Retina (tissue), 1 donor: ENCODE data around the gene EDEM1.
"Not testable (repeated sequence)": the region's sequence is repeated elsewhere in the genome, so short reads cannot be mapped to it uniquely, and the experiment has no call there.

Experiments used
- DNase-seq: peaks from one replicate; pipeline ENCODE4 v3.0.0-alpha.2; 2016

EDEM1 gene

GRCh38 chr3:5238545-5238944 lies 51.0 kb downstream of the EDEM1 start:
- DNase-seq: no peak

DNA sequence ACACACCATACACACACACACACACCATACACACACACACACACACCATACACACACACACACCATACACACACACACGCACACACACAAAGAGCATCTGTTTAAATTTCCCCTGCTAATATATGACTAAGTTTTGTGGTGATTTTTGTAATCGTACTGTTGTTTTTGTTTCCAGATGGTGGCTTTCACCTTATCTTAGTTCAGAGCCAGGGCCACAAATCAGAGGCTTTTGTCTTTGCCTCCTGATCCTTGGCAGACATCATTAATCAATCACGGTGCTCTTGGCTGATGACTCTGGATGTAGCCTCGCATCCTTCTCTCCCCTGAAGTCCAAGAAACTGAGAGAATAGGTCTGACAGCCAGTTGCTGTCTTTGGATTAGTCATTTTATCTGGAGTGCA lies 52.1 kb downstream of the EDEM1 start:
- no peak for DNase-seq

DNA sequence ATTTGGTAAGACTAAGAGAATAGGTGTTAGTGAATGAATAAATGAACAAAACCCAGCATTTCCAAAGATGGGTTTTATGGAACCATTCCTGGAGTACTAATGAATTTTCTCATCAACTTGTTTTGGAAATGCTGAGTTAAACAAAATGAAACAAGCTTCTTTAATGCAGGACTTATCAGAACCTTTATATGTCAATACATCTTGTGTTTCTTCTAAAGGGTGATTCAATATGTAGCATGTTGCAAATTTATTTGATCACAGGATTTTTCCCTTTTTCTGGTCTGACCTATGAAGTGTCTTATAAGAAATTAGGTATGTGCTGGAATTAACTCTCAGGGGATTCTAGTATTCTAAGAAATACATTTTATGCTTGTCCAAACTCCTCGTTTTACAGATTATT lies 53.2 kb downstream of the EDEM1 start:
- no peak for DNase-seq

DNA sequence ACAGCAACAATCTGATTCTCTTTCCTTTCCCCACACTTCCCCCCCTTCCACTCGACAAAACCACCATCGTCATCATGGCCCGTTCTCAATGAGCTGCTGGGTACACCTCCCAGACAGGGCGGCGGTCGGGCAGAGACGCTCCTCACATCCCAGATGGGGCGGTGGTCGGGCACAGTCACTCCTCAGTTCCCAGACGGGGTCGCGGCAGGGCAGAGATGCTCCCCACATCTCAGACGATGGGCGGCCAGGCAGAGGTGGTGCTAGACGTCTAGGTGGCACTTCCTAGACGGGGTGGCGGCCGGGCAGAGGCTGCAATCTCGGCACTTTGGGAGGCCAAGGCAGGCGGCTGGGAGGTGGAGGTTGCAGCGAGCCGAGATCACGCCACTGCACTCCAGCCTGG lies 55.3 kb downstream of the EDEM1 start:
- not testable (repeated sequence) for DNase-seq

DNA sequence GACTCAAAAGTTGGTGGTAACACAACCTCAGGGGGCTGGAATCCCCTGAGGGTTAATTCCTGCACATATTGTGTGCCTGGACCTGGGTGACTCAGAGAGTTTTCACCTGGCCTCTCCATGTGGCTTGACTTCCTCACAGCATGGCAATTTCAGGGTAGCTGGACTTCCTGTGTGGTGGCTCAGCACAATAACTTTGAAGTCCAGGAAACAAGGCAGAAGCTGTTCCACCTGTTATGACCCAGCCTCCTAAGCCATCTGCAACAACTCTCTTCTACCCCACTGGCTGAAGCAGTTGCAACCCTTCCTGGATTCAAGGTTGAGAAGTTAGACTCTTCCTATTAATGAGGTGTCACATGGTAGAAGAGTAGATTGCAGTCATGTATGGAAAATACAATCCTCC lies 58.4 kb downstream of the EDEM1 start:
- no peak for DNase-seq

- no peak for DNase-seq
Measured at GRCh38 chr3:5248822-5249221, 61.3 kb downstream of the EDEM1 start.

- DNase-seq: peak; percentile 58
Measured at GRCh38 chr3:5250467-5251195, 63.1 kb downstream of the EDEM1 start.

- no peak for DNase-seq
Measured at GRCh38 chr3:5251196-5251583, 63.7 kb downstream of the EDEM1 start.

DNA sequence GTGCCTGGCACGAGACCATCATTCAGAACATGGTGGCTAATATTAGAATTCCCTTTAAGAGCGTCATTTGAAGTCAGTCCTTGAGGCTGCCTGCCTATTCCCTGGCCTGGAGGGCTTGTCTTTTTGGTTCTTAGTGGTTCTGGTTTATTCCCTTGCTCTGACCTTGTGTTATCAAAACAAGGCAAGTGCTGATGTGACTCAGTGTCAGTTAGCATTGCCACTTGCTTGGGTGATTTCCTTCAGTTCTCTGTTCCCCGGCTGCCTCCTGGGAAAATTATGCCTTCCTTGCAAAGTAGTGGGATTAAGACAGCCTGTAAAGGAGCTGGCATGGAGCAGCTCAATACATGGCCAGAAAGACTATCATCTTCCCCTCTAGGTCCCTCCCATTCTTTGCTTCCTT lies 64.6 kb downstream of the EDEM1 start:
- DNase-seq: peak; percentile 65

GRCh38 chr3:5254281-5255048 lies 67.0 kb downstream of the EDEM1 start:
- DNase-seq: no peak

DNA sequence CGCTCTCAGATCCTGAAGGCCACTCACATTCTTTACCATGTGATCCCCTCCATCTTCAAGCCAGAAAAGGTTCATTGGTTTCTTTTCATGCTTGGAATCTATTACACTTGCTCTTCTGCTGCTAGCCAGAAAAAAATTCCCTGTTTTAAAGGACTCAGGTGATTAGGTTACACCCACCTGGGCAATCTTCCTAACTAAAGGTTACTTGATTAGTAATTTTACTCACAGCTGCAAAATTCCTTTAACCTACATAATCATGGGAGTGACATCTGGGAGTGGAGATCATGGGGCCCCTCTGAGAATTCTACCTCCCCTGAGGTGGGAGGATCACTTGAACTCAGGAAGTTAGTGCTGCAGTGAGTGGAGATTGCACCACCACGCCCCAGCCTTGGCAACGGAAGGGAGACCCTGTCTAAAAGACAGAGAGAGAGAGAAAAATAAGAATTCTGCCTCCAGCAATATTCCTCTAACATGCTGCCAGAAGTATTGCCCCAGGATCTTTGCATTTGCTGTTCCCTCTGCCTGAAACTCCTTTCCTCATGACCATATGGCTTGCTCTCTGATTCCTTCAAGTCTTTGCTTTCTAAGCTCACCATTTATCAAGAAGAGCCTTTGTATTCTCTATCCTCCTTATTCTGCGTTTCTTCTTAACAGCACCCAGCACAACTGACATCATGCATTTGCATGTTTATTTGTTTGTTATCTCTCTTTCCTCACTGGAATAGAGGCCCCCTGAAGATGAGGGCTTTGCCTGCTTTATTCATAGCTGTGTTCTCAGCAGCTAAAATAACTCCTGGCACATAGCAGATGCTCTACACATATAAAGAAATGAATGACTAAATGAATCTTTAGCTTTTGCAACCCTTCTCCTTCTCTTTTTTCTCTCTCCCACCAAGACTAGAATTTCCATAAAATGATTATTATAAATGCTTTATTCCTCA lies 68.2 kb downstream of the EDEM1 start:
- no peak for DNase-seq

- no peak for DNase-seq
Measured at GRCh38 chr3:5258526-5258925, 71.0 kb downstream of the EDEM1 start.

DNA sequence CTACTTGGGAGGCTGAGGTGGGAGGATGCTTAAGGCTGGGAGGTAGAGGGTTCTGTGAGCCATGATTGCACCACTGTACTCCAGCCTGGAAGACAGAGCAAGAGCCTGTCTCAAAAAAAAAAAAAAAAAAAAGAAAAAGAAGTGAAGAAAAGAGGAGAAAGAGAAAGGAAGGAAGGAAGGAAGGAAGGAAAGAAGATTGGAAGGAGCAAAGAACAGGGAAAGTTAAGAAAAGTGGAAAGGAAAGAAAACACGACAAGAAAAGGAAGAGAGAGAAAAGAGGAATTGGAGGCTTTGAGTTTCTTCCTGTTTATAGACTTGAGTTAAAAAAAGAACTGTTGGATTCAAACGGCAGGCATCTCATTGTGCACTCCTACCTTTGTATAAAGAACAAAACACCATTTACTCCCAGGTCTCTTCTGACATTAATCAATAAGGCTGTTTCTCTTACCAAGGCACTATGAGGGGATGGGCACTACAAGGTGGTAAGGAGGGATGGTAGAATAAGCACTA lies 73.5 kb downstream of the EDEM1 start:
- DNase-seq: no peak

DNA sequence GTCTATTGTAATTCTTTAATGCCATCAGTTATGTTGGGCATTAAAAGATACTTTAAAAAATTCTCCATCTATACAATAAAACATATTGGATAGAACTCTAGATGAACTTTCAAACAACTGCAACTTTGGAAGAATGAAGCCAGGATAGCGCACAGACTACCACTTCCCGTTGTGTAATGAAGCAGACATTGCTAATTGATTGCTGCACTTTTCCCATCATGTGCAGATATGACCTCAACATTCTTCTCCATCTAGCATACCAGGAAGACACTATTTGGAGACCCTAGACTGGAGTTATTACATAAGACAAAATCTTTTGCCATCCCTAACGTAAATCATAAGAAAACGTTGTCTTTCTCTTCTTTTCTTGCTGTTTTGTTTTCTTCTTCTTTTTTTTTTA lies 75.0 kb downstream of the EDEM1 start:
- no peak for DNase-seq

- no peak for DNase-seq
Measured at GRCh38 chr3:5264093-5264600, 76.6 kb downstream of the EDEM1 start.

DNA sequence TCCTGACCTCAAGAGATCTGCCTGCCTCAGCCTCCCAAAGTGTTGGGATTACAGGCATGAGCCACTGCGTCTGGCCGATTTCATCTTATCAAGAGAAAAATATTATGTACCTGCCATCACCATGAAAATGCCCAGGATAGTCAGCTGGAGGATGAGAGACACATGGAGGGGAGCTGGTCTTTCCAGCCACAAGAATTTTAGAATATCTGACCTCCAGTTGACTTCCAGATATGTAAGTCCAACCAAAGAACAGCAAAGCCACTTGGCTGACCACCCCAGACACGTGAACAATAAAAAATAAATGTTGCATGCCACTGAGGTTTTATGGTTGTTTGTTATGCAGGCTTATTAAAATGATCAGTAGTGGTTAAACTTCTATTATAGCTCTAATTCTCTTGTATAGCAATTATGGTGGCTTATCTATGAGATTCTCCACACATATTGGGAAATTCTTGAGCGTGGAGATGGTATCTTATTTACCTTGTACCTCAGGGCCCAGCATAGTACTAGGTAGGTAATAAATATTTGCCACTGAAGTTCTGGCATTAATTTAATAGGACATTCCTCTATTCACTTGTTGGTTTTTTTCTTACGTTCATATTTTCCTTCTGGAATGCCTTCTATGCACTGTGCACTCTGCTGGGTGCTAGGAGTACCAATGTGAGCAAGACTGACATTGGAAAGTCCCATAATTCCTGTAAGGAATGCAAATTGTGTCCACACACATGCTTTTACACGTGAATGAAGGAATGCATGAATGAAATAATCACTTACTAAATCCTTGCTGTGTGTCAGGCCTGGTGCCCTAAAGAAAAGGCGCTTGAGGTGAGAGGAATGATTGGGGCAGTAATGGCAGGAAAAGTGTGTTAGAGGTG lies 77.6 kb downstream of the EDEM1 start:
- no peak for DNase-seq

DNA sequence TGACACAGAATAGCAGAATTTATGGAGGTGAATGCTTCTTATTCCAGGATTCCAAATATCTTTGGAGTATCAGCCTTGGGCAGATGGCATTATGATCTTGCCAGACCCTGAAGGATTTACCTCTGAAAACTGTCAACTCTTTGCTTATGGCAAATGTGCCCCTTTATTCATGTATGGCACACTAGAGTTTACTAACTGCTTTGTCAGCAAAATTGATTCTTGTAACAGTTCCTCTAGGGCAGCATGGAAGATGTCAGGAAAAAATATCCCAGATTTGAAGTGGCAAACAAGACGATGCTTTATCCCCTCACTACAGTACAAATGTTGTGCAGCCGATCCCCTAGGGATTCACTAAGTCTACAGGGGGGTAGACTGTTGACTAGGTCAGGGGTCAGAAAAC lies 79.7 kb downstream of the EDEM1 start:
- no peak for DNase-seq

GRCh38 chr3:5267889-5268288 lies 80.4 kb downstream of the EDEM1 start:
- no peak for DNase-seq
